ENCODE data around the gene OR4A16.

Gene OR4A16

GRCh38 chr11:55342901-55343300 lies at the start of gene OR4A16:
Gene OR4A16, plus strand, starts transcription at chr11:55343201. Its CDS starts 0 bp downstream, at chr11:55343201.
- no peak for DNase-seq (ENCODE audit: low spot score)

GRCh38 chr11:55324500-55324899 lies 18.5 kb upstream of the OR4A16 start:
- peak; percentile 24 for DNase-seq (ENCODE audit: low spot score)

- DNase-seq (ENCODE audit: low spot score): no peak
Observed at GRCh38 chr11:55345306-55345705, 2.3 kb downstream of the OR4A16 start.

- no peak for DNase-seq (ENCODE audit: low spot score)
Observed at GRCh38 chr11:55349032-55349431, 6.0 kb downstream of the OR4A16 start.

- DNase-seq (ENCODE audit: low spot score): peak; percentile 14
Observed at GRCh38 chr11:55357560-55358184, 14.7 kb downstream of the OR4A16 start.

- no peak for DNase-seq (ENCODE audit: low spot score)
Observed at GRCh38 chr11:55367674-55368073, 24.7 kb downstream of the OR4A16 start, which contains the start of gene OR4A15. Gene OR4A15, plus strand, starts transcription at chr11:55367974. Its CDS starts 0 bp downstream, at chr11:55367974.

All from RKO (cell line).